Tongue (tissue), 2 donors: ENCODE measurements around the gene TMEM258. TPM values are rescaled to one million over a fixed set of nuclear protein-coding genes. Genes with fewer than 3 reads are reported as not detected.
A peak's percentile ranks its signal among the peaks of the same experiment; 100 is the strongest.

Experiments used
- DNase-seq: peaks from one replicate; pipeline ENCODE4 v3.0.0-alpha.2; 2015
- total RNA-seq: library from RNA; depleted of rRNA; stranded (reverse); fragments of >200 nt; gene quantifications from one replicate; pipeline ENCODE4 v1.2.3, GENCODE V29; 2014

The TMEM258 gene
- total RNA-seq, 1 donor from 2014 or later, result 27.2 TPM

DNA sequence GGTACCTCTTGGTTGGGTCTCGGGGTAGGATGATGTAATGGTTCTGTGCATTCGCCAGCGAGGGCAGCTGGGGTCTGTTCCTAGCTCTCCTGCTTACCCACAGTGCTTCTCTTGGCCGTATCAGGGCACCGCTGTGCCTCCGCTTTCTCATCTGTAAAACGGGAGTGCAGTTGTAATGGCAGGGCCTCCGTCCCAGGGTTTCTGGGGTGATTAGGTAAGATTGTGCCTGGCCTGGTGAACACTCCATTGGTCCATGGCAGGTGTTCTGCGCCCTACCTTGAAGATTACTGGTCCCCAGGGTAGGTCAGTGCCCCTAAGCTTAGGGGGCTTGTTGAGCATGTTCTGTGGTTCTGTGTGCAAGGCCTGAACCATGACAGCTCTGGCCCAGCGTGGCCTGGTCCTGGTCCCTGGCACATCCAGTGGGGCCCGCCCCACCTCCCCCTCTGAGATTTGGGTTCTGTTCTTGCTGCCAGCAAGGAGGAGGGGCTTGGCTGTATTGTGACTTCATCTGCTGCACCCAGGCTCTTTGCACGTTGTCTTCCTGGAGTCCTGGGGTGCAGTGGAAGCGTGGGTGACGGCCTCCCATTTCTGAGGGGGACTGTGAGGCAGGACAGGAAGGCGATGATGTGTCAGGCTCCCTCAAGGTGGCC is 35.1 kb downstream of the TMEM258 start:
- DNase-seq, result no peak

DNA sequence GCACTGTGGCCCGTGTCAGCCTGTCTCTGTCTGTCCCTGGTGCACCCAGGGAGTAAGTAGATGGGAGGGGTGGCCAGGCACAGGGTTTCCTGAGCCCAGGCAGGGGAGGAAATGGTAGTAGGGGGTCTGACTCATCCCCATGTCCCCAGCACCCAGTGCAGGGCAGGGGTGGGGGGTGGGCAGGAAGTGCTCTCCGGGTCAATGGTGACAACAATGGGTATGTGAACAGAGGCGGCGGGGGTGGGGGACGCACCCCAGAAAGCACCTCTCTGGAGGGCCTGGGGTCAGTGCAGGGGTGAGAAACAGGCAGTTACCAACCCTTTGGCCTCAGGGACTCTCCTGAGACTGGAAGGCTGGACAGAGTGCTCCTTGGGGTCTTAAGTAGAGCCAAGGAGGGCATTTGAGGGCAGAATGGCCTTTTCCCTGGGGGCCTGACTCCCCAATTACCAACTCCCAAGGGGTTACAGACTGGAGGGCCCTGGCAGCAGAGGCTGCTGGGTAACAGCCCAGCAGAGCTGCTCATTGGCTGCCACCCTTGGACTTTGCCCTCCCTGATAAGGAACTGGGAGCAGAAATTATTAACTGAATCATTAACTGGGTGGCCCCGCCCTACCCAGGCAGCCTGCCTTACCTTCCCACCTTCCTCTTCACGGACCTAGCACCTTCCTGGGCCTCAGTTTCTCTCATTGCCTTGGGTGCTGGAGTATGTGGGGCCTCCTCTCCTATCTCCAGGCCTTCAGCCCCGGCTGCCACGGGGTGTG is 35.8 kb downstream of the TMEM258 start:
- no peak for DNase-seq

- no peak for DNase-seq
Measured at GRCh38 chr11:61756147-61756451, 36.3 kb downstream of the TMEM258 start.

- no peak for DNase-seq
Measured at GRCh38 chr11:61754534-61755482, 37.6 kb downstream of the TMEM258 start.

DNA sequence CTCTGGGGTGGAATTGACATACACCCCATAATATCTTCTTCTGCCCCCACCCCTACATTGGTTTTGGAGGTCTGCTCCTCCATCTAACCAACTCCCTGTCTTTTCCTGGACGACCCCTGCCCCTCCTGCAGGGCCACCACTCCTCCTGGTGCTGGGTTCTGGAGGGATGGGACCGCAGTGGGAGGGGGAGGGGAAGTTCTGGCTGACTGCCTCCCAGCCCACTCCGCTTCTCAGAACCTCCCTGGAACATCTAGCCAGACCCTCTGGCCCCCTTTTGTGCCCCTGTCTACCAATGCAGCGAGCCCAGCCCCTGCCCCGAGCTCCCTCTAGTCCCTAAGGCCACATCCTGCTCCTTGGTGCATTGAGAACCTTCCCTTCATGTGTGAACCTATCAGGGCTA is 38.7 kb downstream of the TMEM258 start:
- DNase-seq, result no peak

- DNase-seq, result no peak
Measured at GRCh38 chr11:61752925-61753521, 39.4 kb downstream of the TMEM258 start.

DNA sequence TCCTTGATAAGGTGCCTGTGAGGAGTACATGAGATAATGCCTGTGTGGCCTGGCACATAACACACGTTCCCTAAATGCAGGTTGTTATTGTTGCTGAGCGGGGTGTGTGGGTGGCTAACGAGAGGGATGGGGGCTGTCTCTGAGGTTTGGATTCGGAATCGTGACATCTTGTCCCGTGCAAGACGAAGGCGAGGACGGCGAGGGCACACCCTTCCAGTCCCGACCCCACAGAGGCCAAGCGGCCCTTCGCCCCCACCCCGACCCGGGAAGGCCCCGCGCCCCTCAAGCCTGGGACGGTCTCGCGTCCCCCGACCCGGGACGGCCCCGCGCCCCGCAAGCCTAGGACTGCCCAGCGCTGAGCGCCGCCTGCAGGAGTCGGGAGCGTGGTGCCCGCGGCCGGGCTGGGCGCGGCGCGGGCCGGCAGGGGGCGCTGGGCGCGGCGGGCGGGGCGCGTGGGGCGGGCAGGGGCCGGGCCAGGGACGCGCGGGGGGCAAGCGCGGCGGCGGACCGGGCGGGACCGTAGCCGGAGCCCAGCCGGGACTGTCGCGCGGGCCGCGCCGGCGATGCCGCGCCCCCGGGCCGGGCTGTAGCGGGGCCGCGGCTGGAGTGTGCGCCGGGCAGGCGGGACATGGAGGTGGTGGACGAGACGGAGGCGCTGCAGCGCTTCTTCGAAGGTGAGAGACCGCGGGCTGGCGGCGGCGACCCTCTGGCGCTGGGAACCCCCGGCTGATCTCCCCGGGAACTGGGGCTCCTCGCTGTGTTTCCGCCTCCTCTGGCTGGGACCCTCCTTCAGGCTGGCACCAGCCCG is 40.1 kb downstream of the TMEM258 start, which contains the start of gene MYRF:
MYRF (plus strand) TSS at position 520 of the 808 bp plus-strand sequence; CDS start at position 629, 109 bp downstream.
- peak; percentile 65 for DNase-seq

- DNase-seq, result no peak
Measured at GRCh38 chr11:61751384-61751783, 41.0 kb downstream of the TMEM258 start.

DNA sequence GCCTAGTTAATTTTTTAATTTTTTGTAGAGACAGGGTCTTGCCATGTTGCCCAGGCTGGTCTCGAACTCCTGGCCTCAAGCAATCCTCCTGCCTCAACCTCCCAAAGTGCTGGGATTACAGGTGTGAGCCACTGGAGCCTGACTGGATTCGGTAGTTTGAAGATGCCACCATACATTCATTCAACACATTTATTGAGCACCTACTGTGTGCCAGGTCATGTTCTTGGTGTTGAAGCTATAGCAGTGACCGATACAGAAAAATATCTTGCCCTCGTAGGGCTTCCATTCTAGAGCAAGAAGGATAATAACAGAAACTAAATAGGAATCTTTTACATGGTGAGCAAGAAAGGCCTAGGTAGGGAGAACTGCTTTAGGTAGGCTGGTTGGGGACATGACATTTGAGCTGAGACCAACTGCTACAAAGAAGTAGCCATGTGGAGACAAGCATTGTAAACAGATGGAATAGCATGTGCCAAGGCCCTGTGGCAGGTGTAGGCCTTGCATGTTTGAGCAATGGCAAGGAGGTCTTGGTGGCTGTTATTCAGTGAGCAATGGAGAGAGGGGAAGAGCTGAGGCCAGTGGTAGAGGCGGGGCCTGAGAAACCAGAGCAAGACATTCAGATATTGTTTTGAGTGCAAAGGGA is 41.6 kb downstream of the TMEM258 start:
- no peak for DNase-seq

DNA sequence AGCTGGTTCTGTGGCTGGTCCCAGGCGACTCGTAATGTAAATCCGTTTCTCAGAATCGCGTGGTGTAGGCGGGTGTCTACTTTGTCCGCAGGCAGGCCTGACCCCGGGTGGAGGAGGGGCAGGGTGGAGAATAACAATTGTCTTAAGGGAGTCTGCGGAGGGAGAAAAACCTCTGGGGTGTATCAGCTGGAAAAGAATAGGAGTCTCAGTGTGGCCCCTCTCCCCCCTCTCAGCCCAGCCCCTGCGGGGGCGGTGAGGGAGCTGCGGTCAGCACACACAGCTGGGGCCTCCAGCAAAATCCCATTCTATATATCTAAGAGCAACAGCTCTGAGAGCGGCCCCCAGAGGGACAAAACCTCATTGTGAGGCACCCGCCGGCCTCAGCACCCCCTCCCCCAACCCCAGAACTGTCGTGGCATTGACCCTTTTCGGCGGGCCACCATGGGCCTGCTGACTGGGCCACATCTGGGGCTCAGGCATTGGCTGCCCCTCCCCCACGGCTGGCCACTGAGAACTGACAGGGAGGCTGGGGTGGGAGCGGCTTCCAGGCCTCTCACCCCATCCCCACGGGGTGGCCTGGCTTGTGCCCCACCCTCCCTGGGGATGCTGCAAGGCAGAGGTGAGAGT is 42.7 kb downstream of the TMEM258 start:
- peak; percentile 24 for DNase-seq

GRCh38 chr11:61747967-61748285 is 44.5 kb downstream of the TMEM258 start:
- DNase-seq, result no peak

- peak; percentile 75 for DNase-seq
Measured at GRCh38 chr11:61747192-61747966, 45.0 kb downstream of the TMEM258 start.

DNA sequence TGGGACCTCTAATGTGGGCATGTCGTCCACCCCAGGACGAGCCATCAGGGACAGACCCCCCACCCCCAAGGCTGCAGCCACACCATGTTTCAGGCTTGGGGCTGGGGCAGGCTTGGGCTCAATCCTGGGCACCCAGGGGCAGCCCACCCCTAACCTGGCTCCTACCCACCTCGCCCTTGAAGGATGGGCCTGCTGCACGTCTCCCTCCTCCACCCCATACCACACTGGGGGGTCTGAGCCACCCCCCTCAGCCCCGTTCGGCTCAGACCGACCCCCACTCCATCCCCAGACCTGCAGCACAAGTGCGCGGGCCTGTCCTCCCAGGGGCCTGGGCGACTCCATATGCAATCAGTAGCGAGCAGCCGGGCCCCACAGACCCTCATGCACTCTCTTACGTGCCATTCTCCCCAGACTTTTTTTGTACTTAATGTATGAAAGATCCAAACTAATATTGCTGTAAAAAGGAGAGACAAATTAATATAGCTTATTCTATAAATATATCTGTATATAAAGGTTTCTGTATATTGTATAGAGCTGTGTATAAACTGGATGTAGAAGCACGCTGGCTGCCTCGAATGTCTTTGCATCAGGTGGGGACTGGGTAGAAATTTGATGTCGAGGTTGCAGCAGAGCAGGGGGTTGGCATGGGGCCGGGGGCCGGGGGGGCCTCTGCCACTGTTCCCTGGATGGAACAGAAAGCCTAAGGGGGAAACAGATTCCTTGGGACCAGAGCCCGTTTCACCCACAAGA is 45.8 kb downstream of the TMEM258 start:
- no peak for DNase-seq

DNA sequence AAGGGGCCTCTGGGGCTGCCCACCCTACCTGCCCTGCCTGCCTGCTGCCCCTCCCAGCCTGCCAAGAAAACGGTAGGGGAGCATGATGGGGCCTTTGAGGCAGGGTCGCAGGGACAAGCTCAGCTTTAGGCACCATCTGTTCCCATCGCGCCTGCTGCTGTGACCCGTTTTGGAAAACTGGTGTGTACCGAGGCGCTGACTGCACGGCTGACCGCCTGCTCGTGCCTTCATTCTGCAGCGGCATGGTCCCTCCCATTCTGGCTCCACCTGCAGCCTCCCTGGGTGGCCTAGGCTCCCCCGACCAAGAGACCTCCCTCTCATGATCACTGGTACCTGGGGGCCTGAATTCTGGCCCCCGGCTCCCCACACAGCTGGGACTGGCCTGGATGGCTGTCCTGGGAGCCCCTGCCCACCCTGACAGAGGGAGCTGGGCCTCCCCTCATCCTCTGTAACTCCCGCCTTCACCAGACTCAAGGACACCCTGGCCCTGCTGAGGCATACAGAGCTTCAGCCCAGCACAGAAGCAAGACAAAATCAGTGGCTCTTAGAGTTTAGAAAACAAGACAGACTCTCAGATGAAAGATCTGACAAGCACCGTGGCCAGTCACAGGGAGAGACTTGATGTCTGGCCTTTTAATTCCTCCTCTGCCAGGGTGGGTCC is 46.5 kb downstream of the TMEM258 start:
- DNase-seq, result no peak

GRCh38 chr11:61744609-61745156 is 47.7 kb downstream of the TMEM258 start:
- DNase-seq, result no peak

GRCh38 chr11:61744181-61744580 is 48.2 kb downstream of the TMEM258 start:
- DNase-seq, result no peak

DNA sequence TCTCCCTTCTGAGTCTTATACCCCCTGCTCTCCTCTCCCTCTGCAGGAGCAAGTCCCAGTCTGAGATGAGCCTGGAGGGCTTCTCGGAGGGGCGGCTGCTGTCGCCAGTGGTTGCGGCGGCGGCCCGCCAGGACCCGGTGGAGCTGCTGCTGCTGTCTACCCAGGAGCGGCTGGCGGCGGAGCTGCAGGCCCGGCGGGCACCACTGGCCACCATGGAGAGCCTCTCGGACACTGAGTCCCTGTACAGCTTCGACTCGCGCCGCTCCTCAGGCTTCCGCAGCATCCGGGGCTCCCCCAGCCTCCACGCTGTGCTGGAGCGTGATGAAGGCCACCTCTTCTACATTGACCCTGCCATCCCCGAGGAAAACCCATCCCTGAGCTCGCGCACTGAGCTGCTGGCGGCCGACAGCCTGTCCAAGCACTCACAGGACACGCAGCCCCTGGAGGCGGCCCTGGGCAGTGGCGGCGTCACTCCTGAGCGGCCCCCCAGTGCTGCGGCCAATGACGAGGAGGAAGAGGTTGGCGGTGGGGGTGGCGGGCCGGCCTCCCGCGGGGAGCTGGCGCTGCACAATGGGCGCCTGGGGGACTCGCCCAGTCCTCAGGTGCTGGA is 48.8 kb downstream of the TMEM258 start:
- no peak for DNase-seq

DNA sequence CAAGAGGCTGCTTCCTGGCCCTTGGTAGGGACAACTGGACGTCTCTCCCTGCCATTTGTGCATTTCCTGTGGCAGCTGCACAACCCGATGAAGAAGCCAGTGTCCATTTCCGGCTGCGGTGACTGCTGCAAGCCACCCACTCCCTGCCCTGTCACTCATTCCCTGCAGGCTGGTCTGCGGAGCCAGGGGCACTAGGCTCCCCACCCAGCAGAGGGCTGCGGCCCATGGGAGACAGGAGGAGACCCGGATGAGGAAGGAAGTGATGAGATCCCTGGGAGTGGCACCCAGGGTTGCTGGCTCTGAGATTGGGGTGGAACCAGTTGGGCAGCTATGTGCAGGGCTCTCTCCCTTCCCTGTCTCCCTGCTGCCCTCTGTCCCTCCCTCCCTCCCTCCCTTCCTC is 50.0 kb downstream of the TMEM258 start:
- DNase-seq, result peak; percentile 30
